ENCODE data around the gene GADD45G. TPM values are rescaled to one million over a fixed set of nuclear protein-coding genes. Genes with fewer than 3 reads are reported as not detected.

The GADD45G gene
- total RNA-seq, 1 experiment from 2014 or later = 0.39 TPM

GRCh38 chr9:89574309-89574708 is 30.5 kb upstream of the GADD45G start:
- peaks cover 22% of the 10 kb centered on the region for H3K27me3 ChIP-seq (replicated peaks; ENCODE audit: insufficient read depth, low read depth, low read length, poor library complexity)
- H3K4me3 ChIP-seq (ENCODE audit: low read depth, low read length, poor library complexity, severe bottlenecking) = no peak overlapping the region
- H3K9me3 ChIP-seq (ENCODE audit: low read depth, low read length, poor library complexity, severe bottlenecking) = no peaks in the 10 kb centered on the region
- CTCF ChIA-PET = no interaction called here
- TF ChIP-seq CTCF (conservative IDR thresholded peaks at IDR 0.05; ENCODE audit: low read depth, low read length) = no peak
- no peak for TF ChIP-seq EZH2 (IDR thresholded peaks at IDR 0.05; ENCODE audit: borderline replicate concordance, low read depth, low read length, poor library complexity, severe bottlenecking)
- no TSS peak for BruUV-seq (replicated peaks)
- H3K27ac ChIP-seq (ENCODE audit: low read depth, low read length, poor library complexity, severe bottlenecking) = no peak overlapping the region
- DNase-seq (ENCODE audit: low spot score) = no peak
- POLR2A ChIA-PET (ENCODE audit: low non-redundant PET) = no interaction called here
- H3K4me1 ChIP-seq (ENCODE audit: insufficient read depth, low read length, poor library complexity, severe bottlenecking) = no peaks in the 10 kb centered on the region
- H3K36me3 ChIP-seq (ENCODE audit: insufficient read depth, low read length, poor library complexity, severe bottlenecking) = no peaks in the 10 kb centered on the region
- intact Hi-C loops (cut with micrococcal nuclease; ENCODE audit: unreplicated experiment) = no loop called here

GRCh38 chr9:89576404-89576839 is 28.4 kb upstream of the GADD45G start:
- ChIA-PET POLR2A (ENCODE audit: low non-redundant PET) (no interaction called here), CTCF (no interaction called here)
- no TSS peak for BruUV-seq (replicated peaks)
- Histone ChIP-seq H3K4me1 (ENCODE audit: insufficient read depth, low read length, poor library complexity, severe bottlenecking) (no peaks in the 10 kb centered on the region), H3K27ac (ENCODE audit: low read depth, low read length, poor library complexity, severe bottlenecking) (no peak overlapping the region), H3K27me3 (replicated peaks; ENCODE audit: insufficient read depth, low read depth, low read length, poor library complexity) (peaks cover 22% of the 10 kb centered on the region), H3K36me3 (ENCODE audit: insufficient read depth, low read length, poor library complexity, severe bottlenecking) (no peaks in the 10 kb centered on the region), H3K4me3 (ENCODE audit: low read depth, low read length, poor library complexity, severe bottlenecking) (no peak overlapping the region), H3K9me3 (ENCODE audit: low read depth, low read length, poor library complexity, severe bottlenecking) (no peaks in the 10 kb centered on the region)
- peak; percentile 38 for DNase-seq (ENCODE audit: low spot score)
- peak; percentile 77 for TF ChIP-seq CTCF (conservative IDR thresholded peaks at IDR 0.05; ENCODE audit: low read depth, low read length)
- TF ChIP-seq EZH2 (IDR thresholded peaks at IDR 0.05; ENCODE audit: borderline replicate concordance, low read depth, low read length, poor library complexity, severe bottlenecking) = no peak
- intact Hi-C loops (cut with micrococcal nuclease; ENCODE audit: unreplicated experiment) = no loop called here

GRCh38 chr9:89577363-89577762 is 27.4 kb upstream of the GADD45G start:
- no peak overlapping the region for H3K27ac ChIP-seq (ENCODE audit: low read depth, low read length, poor library complexity, severe bottlenecking)
- POLR2A ChIA-PET (ENCODE audit: low non-redundant PET) = no interaction called here
- BruUV-seq (replicated peaks) = no TSS peak
- H3K4me3 ChIP-seq (ENCODE audit: low read depth, low read length, poor library complexity, severe bottlenecking) = no peak overlapping the region
- H3K27me3 ChIP-seq (replicated peaks; ENCODE audit: insufficient read depth, low read depth, low read length, poor library complexity) = peaks cover 16% of the 10 kb centered on the region
- DNase-seq (ENCODE audit: low spot score) = no peak
- H3K9me3 ChIP-seq (ENCODE audit: low read depth, low read length, poor library complexity, severe bottlenecking) = no peaks in the 10 kb centered on the region
- TF ChIP-seq CTCF (conservative IDR thresholded peaks at IDR 0.05; ENCODE audit: low read depth, low read length) (no peak), EZH2 (IDR thresholded peaks at IDR 0.05; ENCODE audit: borderline replicate concordance, low read depth, low read length, poor library complexity, severe bottlenecking) (no peak)
- CTCF ChIA-PET = no interaction called here
- no peaks in the 10 kb centered on the region for H3K4me1 ChIP-seq (ENCODE audit: insufficient read depth, low read length, poor library complexity, severe bottlenecking)
- H3K36me3 ChIP-seq (ENCODE audit: insufficient read depth, low read length, poor library complexity, severe bottlenecking) = no peaks in the 10 kb centered on the region
- intact Hi-C loops (cut with micrococcal nuclease; ENCODE audit: unreplicated experiment) = no loop called here

Data from A673 (cell line).